NOMO-1 treated with dmso at 0.1 percent for 144 hours (cell line): ENCODE measurements around the gene NHLRC4.

Experiments used
- DNase-seq: peaks from one replicate; lab custom pipeline; 2025; ENCODE audit not compliant: unreplicated experiment; lab: John Stamatoyannopoulos, UW

NHLRC4 gene

DNA sequence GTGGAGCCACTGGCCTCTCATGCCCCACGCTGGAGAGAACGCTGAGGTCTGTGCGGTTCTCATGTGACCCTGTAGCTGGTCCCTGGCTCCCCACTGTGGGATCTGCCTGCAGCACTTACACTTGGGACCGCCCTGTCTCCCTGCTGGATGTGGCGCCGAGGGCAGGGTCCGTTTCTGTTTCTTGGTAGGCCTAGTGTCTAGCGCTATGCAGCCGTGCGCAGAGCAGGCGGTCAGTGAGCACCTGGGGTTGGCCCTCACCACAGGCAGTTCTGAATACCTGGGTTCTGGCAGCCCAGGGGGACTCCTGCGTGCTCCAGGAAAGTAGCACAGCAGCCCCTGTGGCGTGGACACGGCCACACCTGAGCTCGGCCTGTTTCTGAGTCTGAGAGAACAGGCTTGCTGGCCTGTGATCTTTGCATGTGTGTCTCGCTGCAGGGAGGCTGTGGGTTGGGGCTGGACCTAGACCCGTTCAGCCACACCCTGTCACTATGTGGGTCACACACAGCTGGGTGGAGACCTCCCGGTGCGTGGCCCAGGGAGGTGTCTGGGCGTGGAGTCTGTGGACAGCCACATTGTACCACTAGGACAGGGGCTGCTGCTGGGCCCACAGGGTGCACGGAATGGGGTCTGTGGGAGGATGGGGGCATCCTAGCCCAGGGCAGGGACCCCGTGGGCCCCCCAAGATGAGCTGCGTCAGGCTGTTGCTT, 36.5 kb upstream of the NHLRC4 start:
- DNase-seq, result no peak

DNA sequence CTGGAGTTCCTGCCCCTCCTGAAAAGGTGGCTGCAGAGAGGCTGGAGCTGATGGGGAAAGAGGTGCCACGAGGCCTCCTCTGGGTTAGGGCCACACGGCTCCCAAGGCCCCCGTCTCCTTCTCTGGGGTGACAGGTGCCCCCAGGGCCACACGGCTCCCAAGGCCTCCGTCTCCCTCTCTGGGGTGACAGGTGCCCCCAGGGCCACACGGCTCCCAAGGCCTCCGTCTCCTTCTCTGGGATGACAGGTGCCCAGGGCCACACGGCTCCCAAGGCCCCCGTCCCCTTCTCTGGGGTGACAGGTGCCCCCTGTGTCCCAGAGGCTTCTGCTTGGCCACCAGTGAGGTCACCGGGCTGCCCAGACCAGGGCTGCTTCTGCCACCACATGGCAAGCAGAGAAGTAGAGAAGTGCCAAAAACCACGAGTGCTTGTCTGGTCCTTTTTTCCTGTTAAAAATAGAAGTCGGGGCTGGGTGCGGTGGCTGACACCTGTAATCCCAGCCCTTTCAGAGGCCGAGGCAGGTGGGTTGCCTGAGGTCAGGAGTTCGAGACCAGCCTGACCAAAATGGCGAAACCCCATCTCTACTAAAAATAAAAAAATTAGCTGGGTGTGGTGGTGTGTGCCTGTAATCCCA, 35.2 kb upstream of the NHLRC4 start:
- no peak for DNase-seq

DNA sequence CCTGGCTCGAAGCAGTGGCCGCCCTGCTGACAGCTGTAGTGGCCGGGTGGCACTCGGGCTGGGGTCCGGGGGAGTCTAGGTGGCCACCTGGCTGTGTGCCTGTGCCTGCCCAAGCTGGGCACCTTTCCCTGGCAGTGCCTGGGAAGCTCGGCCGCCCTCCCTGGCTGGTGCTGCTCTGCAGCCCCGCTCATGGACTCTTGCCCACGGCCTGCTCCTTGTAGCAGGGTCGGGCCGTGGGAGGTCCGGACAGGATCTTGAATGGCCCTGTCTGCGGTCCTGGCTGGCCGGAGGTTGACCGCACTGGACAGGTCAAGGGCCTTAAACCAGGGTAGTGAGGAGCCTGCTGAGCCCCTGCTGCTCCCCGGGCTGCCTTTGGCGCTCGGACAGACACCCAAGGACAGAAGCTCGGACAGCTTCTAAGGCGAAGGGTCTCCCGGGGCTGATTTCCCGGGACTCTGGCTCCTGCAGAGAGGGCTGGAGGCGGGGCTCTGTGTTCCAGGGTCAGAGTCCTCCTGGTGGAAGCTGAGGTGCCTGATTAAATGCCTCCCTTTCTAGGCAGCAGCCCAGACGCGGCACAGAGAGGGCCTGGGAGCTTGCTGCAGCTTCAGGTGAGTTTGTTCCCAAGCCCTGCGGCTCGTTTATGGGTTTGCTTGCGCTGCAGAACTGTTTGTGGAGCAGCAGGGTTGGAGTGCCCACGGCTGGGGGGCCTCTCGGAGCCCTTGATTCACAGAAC, 33.2 kb upstream of the NHLRC4 start:
- no peak for DNase-seq

DNA sequence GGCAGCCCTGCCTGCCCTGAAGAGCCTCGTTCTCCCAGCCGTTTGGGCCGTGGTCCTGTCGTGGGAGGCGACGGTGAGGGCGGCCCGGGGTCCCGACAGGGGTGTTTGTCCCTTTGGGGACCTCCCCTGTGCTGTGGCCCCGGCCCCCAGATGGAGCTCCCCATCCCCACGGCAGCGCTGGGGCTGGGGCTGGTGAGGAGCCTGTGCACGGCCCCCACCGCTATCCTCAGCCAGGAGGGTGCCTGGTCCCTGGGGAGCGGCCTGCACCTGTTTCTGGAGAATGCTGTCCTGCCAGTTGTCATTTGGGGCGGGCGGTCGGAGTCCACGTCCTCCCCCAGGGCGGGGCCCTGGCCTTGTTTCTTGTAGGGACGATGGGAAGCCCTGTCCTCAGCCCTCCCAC, 32.7 kb upstream of the NHLRC4 start:
- no peak for DNase-seq

DNA sequence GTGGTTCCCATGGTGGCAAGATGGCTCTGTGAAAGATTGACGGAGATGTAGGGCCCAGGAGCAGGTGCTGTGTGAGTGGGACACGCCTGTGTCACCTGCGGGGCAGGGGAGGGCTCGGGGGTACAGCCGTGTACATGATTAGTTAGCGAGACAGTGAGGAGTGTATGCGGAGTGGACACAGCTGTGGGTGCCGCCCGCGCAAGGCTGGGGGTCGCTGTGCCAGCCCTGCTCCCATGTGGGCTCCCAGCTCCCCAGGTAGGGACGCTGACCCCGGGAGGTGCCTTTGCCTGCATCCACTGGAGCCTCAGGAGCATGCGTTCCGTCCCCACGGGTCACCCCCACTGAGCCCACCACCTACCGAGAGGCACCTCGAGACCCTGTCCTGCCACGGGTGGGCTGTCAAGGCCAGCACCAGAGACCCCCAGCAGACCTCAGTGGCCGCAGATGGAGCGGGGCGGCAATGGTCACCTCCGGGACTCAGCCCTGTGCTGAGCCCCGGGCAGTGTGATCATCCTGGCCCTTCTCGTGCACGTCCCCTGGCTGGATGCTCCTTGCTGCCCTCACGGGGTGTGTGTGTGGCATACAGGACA, 31.9 kb upstream of the NHLRC4 start:
- no peak for DNase-seq

DNA sequence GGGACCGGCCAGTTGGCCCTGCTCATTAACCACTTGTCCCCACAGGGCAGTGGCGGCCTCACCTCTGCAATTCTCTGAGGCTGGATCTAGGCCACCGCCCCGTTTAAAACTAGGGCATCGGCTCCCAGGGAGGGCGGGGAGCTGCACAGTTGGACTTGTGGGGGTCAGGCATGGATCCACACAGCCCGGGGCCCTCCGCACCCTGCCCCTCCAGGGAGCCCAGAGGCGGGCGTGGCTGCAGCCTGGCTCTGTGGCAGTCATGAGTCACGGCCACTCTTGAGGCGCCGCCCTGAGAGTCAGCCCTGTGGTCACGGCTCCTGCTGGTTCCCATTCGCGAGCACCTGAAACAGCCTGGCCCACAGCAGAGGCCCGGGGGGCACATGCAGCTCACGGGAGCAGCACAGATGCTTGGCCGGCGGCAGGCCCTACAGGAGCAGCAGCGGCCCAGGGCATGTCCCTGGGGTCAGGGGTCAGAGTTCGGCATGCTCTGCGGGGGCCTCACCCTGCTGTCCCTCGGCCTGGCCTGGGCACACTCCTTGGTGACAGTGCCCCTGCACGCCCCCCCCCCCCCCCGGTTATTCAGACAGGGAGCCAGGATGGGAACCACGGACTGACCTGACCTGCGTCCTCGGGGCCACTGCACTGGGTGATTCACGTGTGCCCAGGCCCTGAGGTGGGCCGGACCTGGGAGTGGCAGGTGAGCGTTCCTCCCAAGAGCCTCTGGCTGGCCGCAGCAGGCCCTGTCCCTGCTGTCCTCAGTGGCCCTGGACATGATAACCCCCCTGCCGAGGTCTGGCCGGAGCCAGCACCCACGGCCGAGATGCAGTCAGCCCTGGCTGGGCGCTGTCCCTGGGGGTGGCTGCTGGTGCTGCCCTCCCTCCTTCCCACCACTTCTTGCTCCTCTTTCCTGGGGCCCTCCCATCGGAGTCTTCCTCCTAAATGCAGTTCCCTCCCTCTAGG, 31.1 kb upstream of the NHLRC4 start:
- peak; percentile 2 for DNase-seq

DNA sequence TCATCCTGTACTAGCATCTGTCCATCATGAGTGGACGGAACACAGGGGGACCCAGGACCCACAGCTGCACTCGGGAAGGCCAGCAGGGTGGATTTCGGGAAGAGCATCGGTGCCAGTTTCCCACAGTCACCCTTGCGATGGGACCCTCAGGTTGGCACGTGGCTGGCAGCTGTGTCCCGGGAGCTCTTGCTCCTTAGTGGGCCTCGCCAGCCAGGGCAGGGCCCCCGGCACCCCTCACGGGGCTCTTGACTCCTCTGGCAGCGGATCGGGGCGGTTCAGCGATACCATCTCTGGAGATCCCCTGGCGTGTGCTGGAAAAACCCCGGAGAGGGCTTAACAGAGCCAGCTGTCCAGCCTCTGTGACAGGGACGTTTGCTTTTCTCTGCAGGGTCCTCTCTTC, 30.1 kb upstream of the NHLRC4 start:
- DNase-seq, result no peak

DNA sequence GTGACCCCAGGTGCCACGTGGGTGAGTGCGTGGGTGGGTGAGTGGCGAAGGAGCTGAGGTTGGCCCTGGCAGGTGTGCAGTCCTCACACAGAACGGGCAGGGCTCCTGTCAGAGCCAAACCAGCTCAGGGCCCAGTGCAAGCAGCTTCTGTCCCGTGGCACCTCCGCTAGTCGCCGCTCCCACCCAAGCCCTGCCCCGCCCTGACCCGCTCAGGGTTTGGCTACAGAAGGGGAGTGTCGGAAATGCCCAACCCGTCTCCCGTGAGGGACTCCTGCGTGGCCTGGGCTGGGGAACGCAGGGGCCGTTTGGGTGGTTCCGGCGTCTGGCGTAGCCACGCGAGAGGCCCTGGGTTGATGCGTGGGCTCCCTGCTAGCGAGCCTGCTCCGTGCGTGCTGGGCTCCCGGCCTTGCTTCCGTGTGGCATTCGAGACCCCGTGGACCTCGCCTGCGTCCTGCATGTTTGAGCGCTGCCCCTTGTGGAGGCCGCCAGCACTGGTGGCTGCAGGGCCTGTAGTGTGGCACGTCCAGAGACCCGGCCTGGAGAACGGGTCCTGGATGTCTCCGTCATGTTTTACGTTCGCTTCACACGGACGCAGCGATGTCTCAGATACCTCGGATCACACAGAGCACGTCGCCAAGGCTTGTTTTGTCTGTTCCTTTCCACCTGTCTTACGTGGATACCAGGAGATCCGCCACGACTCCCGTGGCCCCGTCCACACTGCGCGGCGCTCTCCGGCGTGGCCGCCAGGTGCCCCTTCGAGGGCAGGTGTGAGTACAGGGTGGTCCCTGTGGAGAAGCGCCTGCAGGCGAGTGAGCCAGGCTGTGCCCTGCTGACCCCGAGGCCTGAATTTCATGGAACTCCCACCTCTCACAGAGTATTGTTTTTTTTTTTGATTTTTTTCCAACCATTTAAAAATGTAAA, 29.1 kb upstream of the NHLRC4 start:
- DNase-seq, result no peak

DNA sequence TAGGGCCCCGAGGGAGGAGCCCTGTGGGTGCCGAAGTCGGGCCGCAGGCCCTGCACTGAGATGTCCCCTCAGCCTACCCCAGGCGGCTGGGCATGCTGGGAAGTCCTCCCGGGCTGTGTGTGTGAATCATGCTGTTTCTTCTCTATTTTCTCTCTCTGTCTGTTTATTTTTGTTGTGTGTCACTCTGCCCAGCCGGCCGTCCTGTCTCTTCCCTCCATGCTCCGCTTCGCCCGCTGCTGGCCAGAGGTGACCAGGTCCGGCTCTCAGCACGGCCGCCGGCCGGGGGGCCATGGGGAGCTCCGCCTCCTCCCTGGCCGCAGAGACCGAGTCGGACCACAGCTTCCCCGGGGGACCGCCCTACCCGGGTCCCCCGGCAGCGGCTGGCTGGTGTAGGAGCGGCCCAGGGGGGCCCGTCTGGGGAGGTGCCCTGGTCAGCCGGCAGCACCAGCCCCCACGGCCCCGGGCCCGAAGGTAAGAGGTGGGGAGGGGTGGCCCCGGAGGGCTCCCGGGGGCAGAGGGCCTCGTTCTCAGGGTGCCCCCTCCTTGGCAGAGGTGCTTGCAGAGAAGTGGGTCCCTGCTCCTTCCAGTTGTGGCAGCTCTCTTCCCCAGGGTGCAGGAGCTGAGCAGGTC, 26.8 kb upstream of the NHLRC4 start:
- no peak for DNase-seq

DNA sequence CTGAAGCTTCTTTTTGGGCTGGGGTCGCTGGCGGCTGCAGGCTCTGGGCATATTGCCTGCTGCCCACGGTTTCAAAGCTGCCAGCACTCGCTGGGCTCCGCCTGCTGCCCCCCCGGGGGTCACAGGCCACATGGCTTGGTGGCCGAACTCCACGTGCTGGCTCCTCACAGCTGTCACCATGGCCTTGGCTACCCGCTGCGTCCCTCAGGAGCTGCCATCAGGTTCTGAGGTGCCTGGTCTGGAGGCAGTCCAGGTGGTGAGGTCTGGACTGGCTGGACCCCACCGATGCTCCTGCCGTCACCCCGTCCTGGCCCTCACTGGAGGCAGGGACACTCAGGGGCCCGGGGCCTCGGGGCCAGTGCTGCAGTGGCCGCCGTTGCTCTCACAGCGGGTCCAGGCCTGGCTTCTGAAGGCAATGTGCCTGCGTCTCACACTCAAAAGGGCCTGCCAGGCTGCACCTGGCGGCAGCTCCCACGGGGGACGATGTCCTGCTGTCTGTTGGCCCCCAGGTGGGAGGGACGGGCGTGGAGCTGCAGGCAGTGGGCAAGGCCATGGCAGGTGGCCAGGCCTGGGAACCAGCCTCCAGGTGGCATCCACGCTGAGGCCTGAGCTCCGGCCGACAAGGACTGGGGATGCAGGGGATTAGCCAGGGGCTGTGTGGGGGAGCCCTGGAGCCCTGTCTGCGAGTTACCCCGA, 26.0 kb upstream of the NHLRC4 start:
- DNase-seq, result no peak

DNA sequence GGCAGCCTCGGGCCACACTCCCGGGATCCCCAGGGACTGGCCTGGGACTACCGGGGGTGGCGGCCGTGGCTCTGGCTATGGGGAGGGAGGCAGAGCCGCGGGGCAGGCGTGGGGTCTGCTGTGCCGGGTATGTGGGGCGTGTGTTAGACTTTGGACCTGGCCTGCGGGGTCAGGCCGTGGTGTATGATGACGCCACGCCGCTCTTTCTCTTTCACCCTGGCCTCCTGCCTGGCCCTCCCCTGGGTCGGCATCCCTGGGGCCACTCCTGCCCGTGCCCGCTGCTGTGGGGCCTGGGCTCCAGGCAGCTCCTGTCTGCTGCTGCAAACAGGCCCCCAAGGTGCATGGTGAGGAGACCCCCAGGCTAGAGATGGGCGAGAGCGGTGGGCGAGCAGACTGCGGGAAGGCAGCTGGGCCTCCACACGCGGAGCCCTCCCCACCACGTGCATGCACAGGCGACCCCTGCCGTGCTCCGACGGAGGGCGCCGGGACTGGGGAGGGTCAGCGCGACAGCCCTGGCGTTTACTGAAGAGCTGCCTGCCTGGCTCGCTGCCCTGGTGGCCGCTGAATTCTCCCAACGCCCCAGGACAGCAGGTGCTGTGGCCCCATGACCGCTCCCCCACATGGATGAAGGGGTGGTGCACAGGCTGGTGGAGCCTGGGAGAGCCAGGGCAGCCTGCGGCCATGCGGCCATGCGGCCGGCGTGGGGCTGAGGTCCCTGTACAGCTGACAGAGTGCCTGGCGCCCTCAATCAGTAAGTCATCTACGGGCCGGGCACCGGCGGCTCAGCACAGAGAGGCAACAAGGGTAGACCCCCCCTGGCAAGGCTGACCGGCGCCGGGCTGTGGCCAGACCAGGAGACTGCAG, 23.3 kb upstream of the NHLRC4 start:
- no peak for DNase-seq

DNA sequence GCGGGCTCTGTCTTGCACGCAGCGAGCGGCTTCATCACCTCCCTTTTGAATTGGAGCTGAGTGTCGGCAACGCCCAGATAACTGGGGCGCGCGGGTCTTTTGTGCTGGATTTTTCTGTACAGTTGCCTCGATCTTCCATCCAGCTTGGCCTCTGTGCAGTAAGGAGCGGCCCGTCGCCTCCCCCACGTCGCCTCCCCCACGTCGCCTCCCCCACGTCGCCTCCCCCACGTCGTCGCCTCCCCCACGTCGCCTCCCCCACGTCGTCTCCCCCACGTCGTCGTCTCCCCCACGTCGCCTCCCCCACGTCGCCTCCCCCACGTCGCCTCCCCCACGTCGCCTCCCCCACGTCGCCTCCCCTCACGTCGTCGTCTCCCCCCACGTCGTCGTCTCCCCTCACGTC, 22.3 kb upstream of the NHLRC4 start:
- no peak for DNase-seq

DNA sequence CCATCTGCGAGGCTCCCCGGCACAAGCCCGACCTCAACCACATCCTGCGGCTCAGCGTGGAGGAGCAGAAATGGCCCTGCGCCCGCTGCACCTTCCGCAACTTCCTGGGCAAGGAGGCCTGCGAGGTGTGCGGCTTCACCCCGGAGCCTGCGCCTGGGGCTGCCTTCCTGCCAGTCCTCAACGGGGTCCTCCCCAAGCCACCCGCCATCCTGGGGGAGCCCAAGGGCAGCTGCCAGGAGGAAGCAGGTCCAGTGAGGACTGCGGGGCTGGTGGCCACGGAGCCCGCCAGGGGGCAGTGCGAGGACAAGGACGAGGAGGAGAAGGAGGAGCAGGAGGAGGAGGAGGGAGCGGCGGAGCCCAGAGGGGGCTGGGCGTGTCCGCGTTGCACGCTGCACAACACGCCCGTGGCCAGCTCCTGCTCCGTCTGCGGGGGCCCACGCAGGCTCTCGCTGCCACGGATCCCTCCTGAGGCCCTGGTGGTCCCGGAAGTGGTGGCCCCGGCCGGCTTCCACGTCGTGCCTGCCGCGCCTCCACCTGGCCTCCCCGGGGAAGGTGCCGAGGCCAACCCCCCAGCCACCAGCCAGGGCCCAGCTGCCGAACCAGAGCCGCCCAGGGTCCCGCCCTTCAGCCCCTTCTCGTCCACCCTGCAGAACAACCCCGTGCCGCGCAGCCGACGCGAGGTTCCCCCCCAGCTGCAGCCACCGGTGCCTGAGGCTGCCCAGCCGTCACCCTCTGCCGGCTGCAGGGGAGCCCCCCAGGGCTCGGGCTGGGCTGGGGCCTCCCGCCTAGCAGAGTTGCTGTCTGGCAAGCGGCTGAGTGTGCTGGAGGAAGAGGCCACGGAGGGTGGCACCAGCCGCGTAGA, 19.7 kb upstream of the NHLRC4 start:
- DNase-seq, result peak; percentile 77

DNA sequence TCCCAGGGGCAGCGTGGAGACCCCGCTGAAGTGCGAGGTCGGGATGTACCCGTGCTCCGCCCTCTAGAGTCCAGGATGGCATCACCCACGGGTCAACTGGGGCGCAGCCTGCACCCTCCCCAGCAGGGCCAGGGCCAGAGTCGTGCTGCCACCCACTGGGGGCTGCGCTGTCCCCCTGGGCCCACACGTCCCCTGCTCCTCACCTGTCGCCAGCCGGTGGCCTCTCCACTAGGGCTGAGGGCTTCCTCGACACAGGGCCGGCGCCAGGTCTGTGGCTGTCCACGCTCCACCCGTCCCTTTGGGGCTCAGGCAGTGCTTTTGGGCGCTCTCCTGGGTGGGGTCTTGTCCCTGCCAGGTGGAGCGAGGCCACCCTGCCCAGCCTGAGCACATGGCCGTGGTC, 18.2 kb upstream of the NHLRC4 start:
- DNase-seq, result no peak

DNA sequence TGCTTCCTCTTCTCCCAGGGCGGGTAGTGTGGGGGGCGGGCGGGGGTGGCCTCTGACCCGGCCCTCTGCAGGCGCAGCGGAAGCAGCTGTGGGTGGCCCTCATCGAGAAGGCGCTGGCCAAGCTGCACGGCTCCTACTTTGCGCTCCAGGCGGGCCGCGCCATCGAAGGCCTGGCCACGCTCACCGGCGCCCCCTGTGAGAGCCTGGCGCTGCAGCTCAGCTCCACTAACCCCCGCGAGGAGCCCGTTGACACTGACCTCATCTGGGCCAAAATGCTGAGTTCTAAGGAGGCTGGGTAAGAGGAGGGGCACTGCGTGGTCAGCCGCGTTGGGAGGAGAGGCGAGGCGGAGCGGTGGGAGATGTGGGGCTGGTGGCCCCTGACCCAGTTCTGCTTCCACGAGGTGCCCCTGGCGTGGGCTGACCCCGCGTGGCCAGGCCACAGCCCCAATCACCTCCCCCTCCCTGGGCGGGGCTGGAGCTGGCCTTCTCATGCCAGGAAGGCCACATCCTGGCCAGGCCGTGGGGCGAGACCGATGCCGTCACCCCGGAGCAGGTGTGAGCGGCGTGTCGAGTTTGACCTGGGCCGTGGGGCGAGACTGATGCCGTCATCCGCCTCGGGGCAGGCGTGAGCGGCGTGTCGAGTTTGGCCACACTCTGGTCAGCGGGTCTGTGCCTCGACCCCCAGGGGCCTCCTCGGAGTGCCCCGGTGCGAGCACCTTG, 17.1 kb upstream of the NHLRC4 start:
- no peak for DNase-seq

DNA sequence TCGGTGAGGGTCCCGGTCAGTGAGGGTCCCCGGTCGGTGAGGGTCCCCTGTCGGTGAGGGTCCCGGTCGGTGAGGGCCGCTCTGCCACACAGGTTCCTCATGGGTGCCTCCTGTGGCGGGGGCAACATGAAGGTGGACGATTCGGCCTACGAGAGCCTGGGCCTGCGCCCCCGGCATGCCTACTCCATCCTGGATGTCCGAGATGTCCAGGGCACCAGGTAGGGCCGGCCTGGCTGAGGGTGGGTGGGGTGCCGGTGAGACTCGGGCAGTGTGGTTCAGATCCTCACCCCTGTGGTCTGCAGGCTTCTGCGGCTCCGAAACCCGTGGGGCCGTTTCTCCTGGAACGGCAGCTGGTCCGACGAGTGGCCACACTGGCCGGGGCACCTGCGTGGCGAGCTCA, 15.6 kb upstream of the NHLRC4 start:
- no peak for DNase-seq
